Loucy (cell line): Measurements from ENCODE around the gene TSSK6.

Experiments used
- H2AFZ ChIP-seq: fragments of 200-600 bp; sonication (generic); 2 replicates; pipeline ENCODE4 v1.6.0; 2016; ENCODE audit warnings: antibody characterized with exemption, mild to moderate bottlenecking, low read length, moderate library complexity
- H3F3A ChIP-seq: fragments of 200-600 bp; 2 replicates; pipeline ENCODE4 v1.6.0; 2016; ENCODE audit warnings: antibody characterized with exemption, low read depth, mild to moderate bottlenecking
- H3K27me3 ChIP-seq: fragments of 200-600 bp; sonication (generic); 2 replicates; pipeline ENCODE4 v1.6.1; 2014; ENCODE audit warnings: low read length, mild to moderate bottlenecking; ENCODE audit not compliant: insufficient read depth, poor library complexity, severe bottlenecking
- H3K36me3 ChIP-seq: fragments of 200-600 bp; sonication (generic); 2 replicates; pipeline ENCODE4 v1.6.1; 2016; ENCODE audit warnings: low read length; ENCODE audit not compliant: insufficient read depth
- H3K4me1 ChIP-seq: fragments of 200-600 bp; sonication (generic); 2 replicates; pipeline ENCODE4 v1.5.1; 2014; ENCODE audit warnings: low read length, mild to moderate bottlenecking; ENCODE audit not compliant: insufficient read depth, poor library complexity, severe bottlenecking
- H3K4me2 ChIP-seq: fragments of 200-600 bp; sonication (generic); 2 replicates; pipeline ENCODE4 v1.6.0; 2014; ENCODE audit warnings: antibody characterized with exemption, low read length, low read depth, mild to moderate bottlenecking; ENCODE audit not compliant: poor library complexity, severe bottlenecking
- H3K4me3 ChIP-seq: fragments of 200-600 bp; sonication (generic); 2 replicates; pipeline ENCODE4 v1.5.1; 2014; ENCODE audit warnings: low read length, mild to moderate bottlenecking, mixed read lengths; ENCODE audit not compliant: poor library complexity, severe bottlenecking
- H3K79me2 ChIP-seq: fragments of 200-600 bp; sonication (generic); 2 replicates; pipeline ENCODE4 v1.6.1; 2014; ENCODE audit warnings: low read length; ENCODE audit not compliant: insufficient read depth
- H3K9ac ChIP-seq: fragments of 200-600 bp; sonication (generic); 2 replicates; pipeline ENCODE4 v1.6.0; 2014; ENCODE audit warnings: mild to moderate bottlenecking, low read depth, low read length, moderate library complexity; ENCODE audit not compliant: poor library complexity, severe bottlenecking
- H3K9me2 ChIP-seq: fragments of 200-600 bp; sonication (generic); replicated peaks from 2 replicates; pipeline ENCODE4 v1.6.1; 2016; ENCODE audit warnings: low read depth, low read length, mixed read lengths
- H3K9me3 ChIP-seq: fragments of 200-600 bp; sonication (generic); 2 replicates; pipeline ENCODE4 v1.6.1; 2014; ENCODE audit warnings: mild to moderate bottlenecking, antibody characterized with exemption, low read length, low read depth; ENCODE audit not compliant: insufficient read depth
- H4K20me1 ChIP-seq: fragments of 200-600 bp; sonication (generic); 2 replicates; pipeline ENCODE4 v1.6.0; 2014; ENCODE audit warnings: antibody characterized with exemption, low read length, mild to moderate bottlenecking; ENCODE audit not compliant: insufficient read depth, poor library complexity, severe bottlenecking
- CTCF ChIP-seq: fragments of 200-600 bp; sonication (generic); conservative IDR thresholded peaks from 2 replicates; pipeline ENCODE4 v1.5.1; 2014; ENCODE audit warnings: mild to moderate bottlenecking, antibody characterized with exemption, low read length
- EZH2phosphoT487 ChIP-seq: fragments of 200-600 bp; IDR thresholded peaks from 2 replicates; pipeline ENCODE4 v1.6.1; 2018; ENCODE audit warnings: antibody characterized with exemption, mild to moderate bottlenecking, moderate library complexity, borderline replicate concordance

TSSK6 gene

GRCh38 chr19:19514215-19514657, 1.1 kb downstream of the TSSK6 start:
- Histone ChIP-seq H3K9me2 (no peaks in the 10 kb centered on the region), H3K4me2 (no peak overlapping the region), H4K20me1 (peaks cover 8% of the 10 kb centered on the region), H3K9me3 (no peaks in the 10 kb centered on the region), H3K27me3 (no peaks in the 10 kb centered on the region), H3F3A (no peaks in the 10 kb centered on the region), H3K79me2 (peaks cover 41% of the 10 kb centered on the region), H3K9ac (no peak overlapping the region), H3K4me1 (peaks cover 21% of the 10 kb centered on the region), H2AFZ (no peak overlapping the region), H3K36me3 (no peaks in the 10 kb centered on the region), H3K4me3 (no peak overlapping the region)
- TF ChIP-seq CTCF (no peak), EZH2phosphoT487 (no peak)

DNA sequence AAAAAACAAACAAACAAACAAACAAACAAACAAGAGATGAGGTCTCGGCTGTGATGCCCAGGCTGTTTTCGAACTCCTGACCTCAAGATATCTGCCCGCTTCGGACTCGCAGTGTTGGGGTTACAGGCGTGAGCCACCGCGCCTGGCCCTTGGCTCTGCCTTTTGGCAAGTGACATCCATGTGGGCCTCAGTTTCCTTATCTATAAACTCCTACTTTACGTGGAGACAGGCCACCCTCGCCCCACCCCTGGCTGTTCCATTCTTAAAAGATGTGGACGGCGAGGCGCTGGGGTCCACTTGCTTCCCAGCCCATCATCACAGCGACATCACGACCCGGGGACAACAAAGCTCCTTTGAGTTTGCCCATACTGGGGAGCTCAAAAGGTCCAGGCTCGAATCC, 1.7 kb downstream of the TSSK6 start:
- H3K9me2 ChIP-seq = no peaks in the 10 kb centered on the region

GRCh38 chr19:19510432-19510831, 4.9 kb downstream of the TSSK6 start:
- Histone ChIP-seq H3K9ac (no peak overlapping the region), H3K4me1 (peaks cover 1% of the 10 kb centered on the region), H3K9me2 (no peaks in the 10 kb centered on the region), H2AFZ (no peak overlapping the region), H4K20me1 (no peaks in the 10 kb centered on the region), H3K9me3 (no peaks in the 10 kb centered on the region), H3K4me2 (no peak overlapping the region), H3K27me3 (no peaks in the 10 kb centered on the region), H3K36me3 (peaks cover 24% of the 10 kb centered on the region; the same call in 1 of the 2 replicates), H3F3A (no peaks in the 10 kb centered on the region), H3K79me2 (peaks cover 8% of the 10 kb centered on the region; the same call in 1 of the 2 replicates), H3K4me3 (no peak overlapping the region)
- no peak for TF ChIP-seq CTCF
- no peak for TF ChIP-seq EZH2phosphoT487

More for the DNA sequence above, 1.7 kb downstream of the TSSK6 start:
- no peaks in the 10 kb centered on the region for H3K9me3 ChIP-seq
- H3K27me3 ChIP-seq = no peaks in the 10 kb centered on the region
- no peaks in the 10 kb centered on the region for H3F3A ChIP-seq
- no peak overlapping the region for H3K4me3 ChIP-seq
- H3K36me3 ChIP-seq = no peaks in the 10 kb centered on the region
- peaks cover 35% of the 10 kb centered on the region for H3K79me2 ChIP-seq
- peaks cover 18% of the 10 kb centered on the region for H3K4me1 ChIP-seq
- TF ChIP-seq CTCF (no peak), EZH2phosphoT487 (no peak)
- H2AFZ ChIP-seq = no peak overlapping the region
- peaks cover 8% of the 10 kb centered on the region for H4K20me1 ChIP-seq
- no peak overlapping the region for H3K4me2 ChIP-seq
- H3K9ac ChIP-seq = no peak overlapping the region
